Prostate gland (tissue), 2 donors: ENCODE measurements around the gene EIPR1.

Experiments used
- CTCF ChIP-seq, 4 experiments: fragments of 200-600 bp in 2 of 4; fragments of 450-650 bp in 2 of 4; sonication (generic) in 2 of 4; IDR thresholded peaks; 1 replicate in 3 of 4; 2 replicates in 1 of 4; pipeline ENCODE4 v1.5.1; 2016 to 2019; ENCODE audit warnings: antibody characterized with exemption in 4 of 4, mild to moderate bottlenecking in 2 of 4, moderate library complexity in 2 of 4
- POLR2AphosphoS5 ChIP-seq: sonication (generic); formaldehyde crosslinking; IDR thresholded peaks from one replicate; pipeline ENCODE4 v1.6.1; 2017; ENCODE audit warnings: antibody characterized with exemption

- TF ChIP-seq POLR2AphosphoS5 (no peak), CTCF (IDR thresholded peaks at IDR 0.05) (no peak)
Measured at GRCh38 chr2:3283206-3283605, 94.4 kb downstream of the EIPR1 start.
